HG02678 (cell line): Measurements from ENCODE around the gene KLHL25.

Source experiments
- ATAC-seq: cut with Tn5 transposase; IDR thresholded peaks from one replicate; pipeline ENCODE4 v1.9.1; 2021; ENCODE audit warnings: mild to moderate bottlenecking, moderate library complexity; ENCODE audit not compliant: unreplicated experiment

The KLHL25 gene

GRCh38 chr15:85778107-85778776 lies 16.5 kb downstream of the KLHL25 start:
- ATAC-seq: no peak

GRCh38 chr15:85777250-85778106 lies 17.2 kb downstream of the KLHL25 start:
- ATAC-seq: no peak

- no peak for ATAC-seq
Measured at GRCh38 chr15:85773970-85774369, 20.8 kb downstream of the KLHL25 start.

- no peak for ATAC-seq
Measured at GRCh38 chr15:85773249-85773648, 21.5 kb downstream of the KLHL25 start.

GRCh38 chr15:85772668-85773067 lies 22.1 kb downstream of the KLHL25 start:
- no peak for ATAC-seq

- no peak for ATAC-seq
Measured at GRCh38 chr15:85771781-85772445, 22.8 kb downstream of the KLHL25 start.

GRCh38 chr15:85771271-85771670 lies 23.5 kb downstream of the KLHL25 start:
- no peak for ATAC-seq

- no peak for ATAC-seq
Measured at GRCh38 chr15:85770096-85771041, 24.4 kb downstream of the KLHL25 start.

GRCh38 chr15:85769182-85769900 lies 25.4 kb downstream of the KLHL25 start:
- ATAC-seq: no peak

GRCh38 chr15:85768595-85769168 lies 26.0 kb downstream of the KLHL25 start:
- no peak for ATAC-seq

GRCh38 chr15:85767785-85768529 lies 26.8 kb downstream of the KLHL25 start:
- ATAC-seq: no peak

- no peak for ATAC-seq
Measured at GRCh38 chr15:85766001-85766831, 28.5 kb downstream of the KLHL25 start.

GRCh38 chr15:85764649-85765277 lies 30.0 kb downstream of the KLHL25 start:
- no peak for ATAC-seq

- no peak for ATAC-seq
Measured at GRCh38 chr15:85763673-85764633, 30.8 kb downstream of the KLHL25 start.

GRCh38 chr15:85763157-85763556 lies 31.6 kb downstream of the KLHL25 start:
- ATAC-seq: no peak

- no peak for ATAC-seq
Measured at GRCh38 chr15:85762756-85763127, 32.0 kb downstream of the KLHL25 start.
